COLO668 (cell line): ENCODE measurements around the gene SLC25A48.

ENCODE experiments used
- DNase-seq: peaks from one replicate; lab custom pipeline; 2025; ENCODE audit not compliant: unreplicated experiment; lab: John Stamatoyannopoulos, UW

The SLC25A48 gene

DNA sequence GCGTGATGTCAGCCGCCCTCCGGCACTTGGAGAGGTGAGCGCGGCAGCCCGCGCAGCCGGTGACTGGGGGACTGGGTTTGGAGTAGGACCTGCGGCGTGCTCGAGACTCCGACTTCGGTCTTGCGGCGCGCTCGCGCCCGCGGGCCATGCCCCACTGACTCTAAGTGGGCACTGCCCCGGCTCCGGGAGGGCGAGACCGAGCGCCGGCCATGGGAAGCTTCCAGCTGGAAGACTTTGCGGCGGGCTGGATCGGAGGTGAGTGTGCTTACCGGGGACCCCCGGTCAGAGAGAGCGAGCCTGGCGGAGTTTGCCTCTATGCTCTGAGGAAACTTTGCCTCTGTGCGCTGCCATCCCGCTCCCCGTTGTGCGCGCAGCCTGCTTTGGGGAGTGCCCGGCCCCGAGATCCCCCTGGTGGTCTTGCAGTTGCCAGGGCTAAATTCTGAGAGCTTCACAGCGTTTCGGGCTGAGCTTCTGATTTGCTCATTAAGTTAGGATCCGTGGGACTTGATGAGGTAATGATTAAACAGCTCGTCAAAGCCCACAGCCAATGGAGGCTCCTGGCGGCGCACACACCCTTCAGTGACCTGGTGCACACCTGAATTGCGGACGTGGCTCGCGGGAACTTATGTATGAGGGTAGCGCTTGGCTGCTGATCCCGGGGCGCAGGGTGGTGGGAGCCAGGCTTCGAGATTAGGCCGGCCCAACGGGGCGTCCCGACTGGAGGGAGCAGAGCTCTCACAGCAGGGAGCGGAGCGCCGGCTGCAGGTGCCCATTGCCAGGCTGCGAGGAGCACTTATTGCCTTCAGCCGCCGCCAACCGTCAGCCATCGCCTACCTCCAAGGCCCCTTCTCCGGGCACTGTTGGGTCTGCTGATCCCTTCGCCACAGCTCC, at the start of gene SLC25A48:
TSS of gene SLC25A48 (plus strand) at position 25 of the 891 bp plus-strand sequence. CDS start at position 210, 185 bp downstream.
- peak; percentile 67 for DNase-seq

GRCh38 chr5:135800656-135801055, 33.8 kb upstream of the SLC25A48 start:
- DNase-seq = no peak

GRCh38 chr5:135810188-135810943, 24.1 kb upstream of the SLC25A48 start:
- no peak for DNase-seq

- DNase-seq = no peak
Observed at GRCh38 chr5:135811007-135811406, 23.5 kb upstream of the SLC25A48 start.

DNA sequence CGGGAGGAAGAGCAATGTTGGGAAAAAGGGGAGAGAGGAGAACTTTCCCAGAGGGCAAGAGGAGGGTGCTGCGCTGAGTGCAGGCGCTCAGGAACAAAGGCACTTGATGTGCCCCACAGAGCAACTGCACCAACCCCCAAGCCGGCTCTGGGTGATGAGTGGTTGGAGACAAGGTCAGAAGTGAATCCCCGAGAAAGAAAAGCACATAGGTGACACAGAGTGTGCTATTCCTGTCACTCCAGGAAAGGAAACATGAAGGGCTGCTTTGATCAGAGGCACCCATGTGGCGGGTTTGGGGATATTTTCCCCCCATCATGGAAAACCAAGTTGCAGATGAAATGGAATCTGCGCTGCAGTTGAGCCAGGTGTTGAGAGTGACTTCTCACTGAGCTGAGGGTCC, 20.7 kb upstream of the SLC25A48 start:
- no peak for DNase-seq

DNA sequence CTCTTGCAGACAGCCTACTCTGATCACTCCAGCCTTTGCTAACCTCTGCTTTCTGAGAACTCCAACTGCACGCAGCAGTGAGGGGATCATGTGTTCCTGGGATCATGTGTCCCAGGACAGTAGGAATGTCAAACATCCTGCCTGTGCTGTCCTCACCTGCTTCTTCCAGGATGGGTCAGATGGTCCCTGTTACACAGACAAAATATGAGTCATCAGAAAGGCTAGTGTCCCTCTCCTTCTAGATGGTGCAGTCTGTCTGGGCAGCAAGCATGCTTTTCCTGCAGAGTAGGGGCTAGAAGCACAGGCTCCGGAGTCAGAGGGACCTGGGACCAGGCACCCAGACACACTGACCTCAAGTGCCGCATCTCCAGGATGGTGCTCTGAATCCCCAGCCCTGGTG, 20.1 kb upstream of the SLC25A48 start:
- DNase-seq = no peak

DNA sequence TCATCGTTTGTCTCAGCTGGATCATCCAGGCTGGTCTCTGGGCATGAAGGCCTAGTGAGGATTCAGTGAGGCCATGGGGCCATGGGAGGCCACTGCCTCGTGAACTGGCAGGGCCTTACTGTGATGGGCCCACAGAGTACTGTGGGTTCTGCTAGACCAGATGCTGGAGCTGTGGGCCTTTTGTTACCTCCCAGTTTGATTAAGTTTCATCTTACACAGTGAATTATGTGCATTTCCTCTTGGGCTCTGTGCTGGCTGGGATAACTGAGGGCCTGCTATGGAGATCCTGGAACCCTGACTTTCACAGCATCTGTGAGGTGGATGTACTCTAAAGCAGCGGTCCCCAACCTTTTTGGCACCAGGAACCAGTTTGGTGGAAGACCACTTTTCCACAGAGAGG, 19.7 kb upstream of the SLC25A48 start:
- no peak for DNase-seq

- DNase-seq = peak; percentile 77
Observed at GRCh38 chr5:135821061-135821801, 13.2 kb upstream of the SLC25A48 start.

DNA sequence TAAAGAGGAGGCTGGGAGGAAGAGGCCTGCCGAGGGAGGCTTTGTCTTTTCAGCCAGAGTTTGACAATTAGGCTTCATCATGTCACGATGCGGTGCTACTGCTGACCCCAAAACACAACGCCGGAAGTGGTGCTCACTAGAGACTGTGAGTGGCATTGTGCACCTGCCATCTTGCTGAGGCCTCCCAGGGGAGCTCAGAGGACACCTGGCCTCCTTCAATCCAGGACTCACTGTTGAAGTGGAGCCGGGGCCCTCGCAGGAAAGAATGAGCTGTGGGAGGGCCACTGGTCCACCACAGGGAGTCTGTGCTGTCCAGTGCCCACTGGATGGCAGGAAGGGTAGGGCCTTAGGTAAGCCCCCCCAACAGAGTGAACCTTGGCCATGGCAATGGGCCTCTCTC, 12.7 kb upstream of the SLC25A48 start:
- peak; percentile 77 for DNase-seq

GRCh38 chr5:135822286-135822685, 12.2 kb upstream of the SLC25A48 start:
- no peak for DNase-seq

GRCh38 chr5:135822959-135823358, 11.5 kb upstream of the SLC25A48 start:
- no peak for DNase-seq

DNA sequence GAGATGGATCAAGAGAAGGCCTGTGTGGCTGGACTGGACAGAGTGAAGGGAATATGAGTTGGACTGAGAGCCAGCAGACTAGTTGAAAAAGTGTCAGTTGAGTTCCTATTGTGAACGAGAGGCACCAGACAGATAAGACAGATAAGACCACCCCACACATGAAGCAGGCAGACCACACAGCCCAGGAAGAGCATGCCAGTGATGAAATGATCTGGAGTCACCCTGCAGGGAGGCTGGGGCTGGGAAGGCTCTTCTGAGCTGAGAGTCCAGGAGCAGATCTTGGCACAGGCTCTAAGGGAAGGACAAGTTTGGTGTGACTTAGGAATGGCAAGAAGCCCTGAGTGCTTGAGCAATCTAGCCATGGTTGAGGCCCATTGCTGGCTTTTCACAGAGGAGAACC, 10.6 kb upstream of the SLC25A48 start:
- DNase-seq = no peak

DNA sequence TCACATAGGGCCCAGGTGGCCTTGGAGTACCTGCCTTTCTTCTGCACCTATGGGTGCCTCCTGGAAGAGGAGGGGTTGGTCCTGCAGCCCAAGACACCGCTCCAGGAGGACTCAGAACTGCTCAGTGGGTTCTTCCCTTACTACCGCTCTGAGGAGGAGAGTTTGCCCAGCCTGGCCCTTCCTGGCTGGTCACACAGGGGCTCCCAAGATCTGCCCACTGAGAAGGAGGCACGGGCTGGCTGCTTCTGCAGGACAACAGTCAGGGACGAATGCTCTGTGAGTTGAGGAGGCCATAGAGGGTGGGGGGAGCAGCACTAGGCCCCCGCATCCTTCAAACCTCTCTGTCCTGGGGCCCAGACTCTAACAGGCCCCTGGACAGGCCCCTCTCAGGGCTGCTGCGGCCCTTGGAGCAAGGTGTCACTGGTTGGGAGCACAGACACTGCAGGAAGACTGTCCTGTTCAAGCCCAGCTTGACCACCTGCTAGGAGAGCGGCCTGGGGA, 9.9 kb upstream of the SLC25A48 start:
- no peak for DNase-seq

- no peak for DNase-seq
Observed at GRCh38 chr5:135825373-135826220, 8.9 kb upstream of the SLC25A48 start.

DNA sequence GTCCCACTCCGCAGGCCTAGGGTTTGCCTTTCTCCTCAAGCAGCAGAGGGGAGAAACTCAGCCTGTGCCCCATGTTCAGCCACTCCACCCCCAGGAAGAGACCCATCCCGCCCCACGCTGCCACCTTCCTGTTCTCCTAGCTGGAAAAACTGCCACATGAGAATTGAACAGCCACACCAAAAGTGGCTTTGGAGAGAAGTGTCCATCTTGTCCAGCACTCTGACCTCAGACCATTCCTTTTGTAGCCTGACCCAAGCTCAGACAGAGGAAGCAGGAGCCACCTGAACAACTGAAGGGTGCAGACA, 8.3 kb upstream of the SLC25A48 start:
- DNase-seq = no peak

DNA sequence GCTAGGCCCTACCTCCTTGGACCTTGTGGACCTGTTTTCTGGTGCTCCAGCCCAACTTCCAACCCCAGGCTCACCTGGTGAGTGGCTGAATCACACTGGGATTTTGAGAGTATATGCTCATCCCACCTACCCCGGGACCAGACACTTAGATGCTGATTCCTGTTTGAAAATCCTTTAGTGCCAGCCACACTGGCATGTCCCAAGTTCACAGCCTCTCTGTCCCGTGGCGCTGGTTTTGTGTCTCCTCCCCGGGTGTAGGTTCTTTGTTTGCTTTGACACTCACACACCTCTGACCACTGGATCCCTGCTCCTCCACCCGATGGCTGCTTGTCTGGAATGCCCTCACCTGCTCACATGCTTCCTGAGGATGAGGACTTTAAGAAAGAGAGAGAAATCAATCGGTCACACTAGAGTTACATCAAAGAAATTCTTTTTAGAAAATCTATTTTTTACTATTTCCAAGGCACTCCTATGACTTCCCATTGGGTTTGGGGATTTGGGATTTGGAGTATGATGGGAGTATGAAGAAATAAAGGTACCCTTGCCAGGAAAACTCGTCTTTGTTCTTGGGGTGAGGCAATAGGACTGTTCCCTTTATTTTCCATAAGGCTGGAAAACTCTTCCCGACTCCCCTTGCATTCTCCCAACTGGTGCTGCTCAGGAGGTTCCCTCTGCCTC, 7.3 kb upstream of the SLC25A48 start:
- no peak for DNase-seq

GRCh38 chr5:135827965-135828781, 6.3 kb upstream of the SLC25A48 start:
- peak; percentile 4 for DNase-seq

- no peak for DNase-seq
Observed at GRCh38 chr5:135828782-135829127, 5.7 kb upstream of the SLC25A48 start.

DNA sequence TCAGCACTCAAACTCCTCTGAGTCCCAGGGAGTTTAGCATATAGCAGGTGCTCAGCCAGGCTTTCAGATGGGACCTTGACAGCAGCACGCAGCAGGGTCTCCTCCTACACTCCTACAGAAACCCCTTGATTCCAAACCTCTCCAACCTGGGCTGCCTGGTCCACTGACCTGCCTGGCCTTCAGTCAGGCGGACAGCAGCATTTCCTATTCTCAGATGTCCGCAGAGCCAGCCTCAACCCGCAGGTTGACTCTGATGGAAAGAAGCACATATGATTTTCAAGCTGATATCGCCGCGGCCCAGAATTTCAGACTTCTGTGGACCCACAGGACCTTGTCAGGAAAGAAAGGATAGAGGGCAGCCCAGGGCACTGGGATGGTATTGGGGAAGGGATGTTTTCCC, 5.3 kb upstream of the SLC25A48 start:
- DNase-seq = no peak
